Ammon's horn (tissue), 1 donor: ENCODE data around the gene CHN1.

Experiments
- DNase-seq: peaks from one replicate; pipeline ENCODE4 v3.0.0-alpha.2; 2016; ENCODE audit warnings: low spot score

Gene CHN1

DNA sequence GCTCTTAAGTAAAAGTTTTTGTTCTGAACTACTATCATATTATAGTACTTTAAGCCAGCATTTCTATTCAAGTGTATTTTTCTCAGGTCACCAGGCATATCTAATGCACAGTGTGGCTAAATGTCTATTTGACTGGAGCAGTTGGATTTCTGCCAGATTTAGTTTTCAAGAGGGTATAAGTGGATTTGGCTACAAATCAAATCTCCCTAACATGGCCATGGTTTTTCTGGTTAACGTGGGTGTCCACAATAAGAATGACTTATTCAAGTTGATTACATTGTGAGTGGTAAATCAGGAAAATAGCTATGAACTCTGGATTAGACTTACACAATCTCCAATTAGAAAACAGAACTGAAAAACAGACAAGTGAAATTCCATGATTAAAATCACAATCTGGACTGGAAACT lies 5.7 kb upstream of the CHN1 start:
- DNase-seq: no peak

DNA sequence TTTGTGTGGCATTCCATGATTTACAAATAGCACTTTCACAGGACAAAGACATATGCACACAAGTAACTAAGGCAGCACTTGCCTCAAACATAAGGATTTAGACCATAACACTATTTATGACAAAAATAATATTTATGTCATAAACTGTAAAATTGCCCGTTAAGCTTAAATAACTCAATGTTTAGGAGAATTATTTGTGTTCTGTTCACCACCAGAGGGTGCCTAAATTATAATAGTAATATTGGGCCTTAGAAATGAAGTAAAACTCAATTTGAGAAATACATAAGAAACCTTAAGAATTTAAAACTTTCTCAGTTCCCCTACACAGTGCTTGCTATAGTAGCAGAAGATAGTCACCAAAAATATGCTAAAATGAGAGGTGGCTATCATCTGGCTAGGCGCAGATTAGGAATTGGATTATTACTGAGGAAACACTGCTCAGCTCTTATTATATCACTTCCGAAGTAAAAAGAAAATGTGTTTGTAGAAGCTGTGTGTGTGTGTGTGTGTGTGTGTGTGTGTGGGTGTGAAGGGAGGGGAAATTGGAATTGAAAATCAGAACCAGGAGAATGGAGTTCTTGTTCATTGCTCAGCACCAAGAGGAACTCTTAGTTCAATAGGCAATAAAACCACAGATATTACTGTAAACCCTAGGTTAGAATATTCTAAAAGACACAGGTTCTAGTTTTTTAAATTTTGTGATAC lies 4.9 kb upstream of the CHN1 start:
- no peak for DNase-seq

DNA sequence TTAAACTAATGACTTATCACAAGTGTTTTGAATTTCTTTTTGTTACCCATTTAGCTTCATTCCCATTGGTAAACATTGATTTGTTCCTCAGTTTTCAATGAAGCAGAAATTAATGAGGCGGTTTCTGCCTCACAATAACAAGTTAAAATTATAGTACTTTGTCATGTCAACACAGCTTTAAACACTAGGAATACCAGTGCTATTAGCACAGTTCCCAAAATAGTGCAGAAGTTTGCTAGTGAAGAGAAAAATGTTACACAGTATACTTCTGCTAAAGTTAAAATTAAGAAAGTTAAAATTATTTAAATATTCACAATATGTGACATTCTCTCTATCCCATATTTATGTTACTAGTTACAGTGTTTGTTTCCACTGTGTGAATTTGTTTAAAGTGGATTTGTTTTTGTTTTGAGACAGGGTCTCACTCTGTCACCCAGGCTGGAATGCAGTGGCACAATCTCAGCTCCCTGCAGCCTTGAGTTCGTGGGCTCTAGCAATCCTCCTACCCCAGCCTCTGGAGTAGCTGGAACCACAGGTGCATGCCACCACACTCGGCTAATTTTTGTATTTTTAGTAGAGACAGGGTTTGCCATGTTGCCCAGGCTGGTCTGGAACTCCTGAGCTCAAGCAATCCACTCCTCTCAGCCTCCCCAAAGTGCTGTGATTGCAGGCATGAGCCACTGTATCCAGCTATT lies 3.8 kb upstream of the CHN1 start:
- DNase-seq: no peak

DNA sequence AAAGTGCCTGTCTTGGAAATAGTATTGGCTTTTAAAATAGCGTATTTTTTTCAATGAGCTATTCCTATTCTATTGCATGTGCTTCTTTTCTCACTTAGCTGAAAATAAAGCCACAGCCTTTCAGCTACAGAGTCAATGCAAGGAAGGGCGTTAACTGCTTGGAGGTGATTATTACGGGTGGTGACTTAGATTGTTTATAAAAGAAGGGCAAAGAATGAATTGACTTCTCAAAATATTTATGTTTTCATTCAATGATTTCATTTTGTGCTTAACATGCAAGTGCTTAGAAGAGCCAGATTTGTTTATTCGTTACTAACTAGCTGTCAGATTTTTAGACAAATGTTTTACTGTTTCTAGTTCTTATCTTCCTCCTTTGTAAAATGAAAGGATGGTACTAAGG lies 2.8 kb upstream of the CHN1 start:
- no peak for DNase-seq

DNA sequence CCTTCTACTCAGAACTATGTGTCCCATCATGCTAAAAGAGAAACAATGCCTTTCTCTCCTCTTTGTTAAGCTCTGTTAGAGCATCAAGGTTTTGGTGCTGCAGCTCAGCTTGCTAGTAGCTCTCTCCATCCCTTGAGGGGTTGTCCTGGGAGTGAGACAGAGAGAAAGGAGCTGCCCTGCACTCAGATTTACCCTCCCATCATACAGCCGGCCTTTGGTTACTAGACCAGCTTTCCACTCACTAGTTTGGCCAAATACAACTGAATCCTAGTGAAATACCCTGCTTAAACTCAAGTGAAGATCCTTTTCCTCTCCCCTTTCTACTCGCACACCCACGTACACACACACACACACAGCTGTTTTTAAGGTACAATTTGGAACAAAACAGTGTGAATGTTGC lies 2.3 kb upstream of the CHN1 start:
- DNase-seq: no peak

DNA sequence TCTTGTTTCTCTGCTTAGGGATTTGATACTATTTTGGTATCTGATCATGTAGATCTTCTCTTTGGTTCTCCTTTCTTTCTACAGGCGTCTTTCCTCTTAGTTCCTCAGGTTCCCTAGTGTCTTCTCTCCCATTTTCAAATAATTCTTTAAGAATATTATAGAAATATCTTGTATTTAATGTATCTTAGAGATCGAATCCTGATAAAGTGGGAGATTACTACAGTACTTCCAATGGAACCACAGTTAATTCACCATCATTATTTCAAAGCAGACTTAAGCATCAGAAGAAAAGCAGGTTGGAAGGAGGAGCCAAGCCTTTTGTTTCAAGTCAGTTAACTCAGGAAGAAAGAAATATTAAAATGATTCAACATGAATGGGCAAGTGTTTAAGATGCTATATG lies 1.1 kb upstream of the CHN1 start:
- no peak for DNase-seq

DNA sequence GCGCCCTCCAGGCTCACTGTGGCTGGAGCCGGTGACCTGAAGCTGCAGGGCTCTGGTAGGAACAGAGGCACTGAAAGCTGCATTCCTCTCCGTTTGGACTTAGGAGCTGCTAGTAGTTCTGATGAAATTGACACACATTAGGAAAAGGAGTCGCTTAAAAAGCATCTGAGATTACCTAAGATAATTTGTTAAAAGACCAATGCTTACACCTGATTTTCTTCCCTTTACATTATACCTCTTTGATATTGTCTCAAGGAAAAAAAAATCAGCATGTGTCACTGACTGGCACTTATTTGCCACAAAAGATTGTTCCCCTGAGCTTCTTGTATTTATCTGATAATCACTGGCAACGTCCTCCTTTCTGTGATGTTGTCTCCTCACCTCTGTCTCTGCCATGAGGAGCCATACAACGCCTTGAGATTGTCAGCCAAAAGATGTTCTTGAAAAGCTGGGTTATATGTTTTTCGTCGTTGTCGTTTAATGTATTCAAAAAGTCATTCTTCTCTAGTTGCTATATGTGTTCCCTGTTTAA lies 618 bp upstream of the CHN1 start:
- no peak for DNase-seq

DNA sequence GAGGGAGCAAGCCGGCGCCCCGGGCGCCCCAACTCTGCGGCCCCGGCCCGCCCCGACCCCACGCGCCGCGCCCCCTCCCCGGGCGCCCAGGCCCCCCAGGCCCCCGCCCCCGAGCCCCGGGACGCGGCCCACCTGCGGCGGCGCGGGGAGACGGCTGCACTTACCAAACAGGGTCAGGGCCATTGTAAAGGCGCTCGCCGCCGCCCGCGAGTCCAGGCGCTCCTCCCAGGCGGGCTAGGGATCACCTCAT lies 526 bp downstream of the CHN1 start:
- no peak for DNase-seq

DNA sequence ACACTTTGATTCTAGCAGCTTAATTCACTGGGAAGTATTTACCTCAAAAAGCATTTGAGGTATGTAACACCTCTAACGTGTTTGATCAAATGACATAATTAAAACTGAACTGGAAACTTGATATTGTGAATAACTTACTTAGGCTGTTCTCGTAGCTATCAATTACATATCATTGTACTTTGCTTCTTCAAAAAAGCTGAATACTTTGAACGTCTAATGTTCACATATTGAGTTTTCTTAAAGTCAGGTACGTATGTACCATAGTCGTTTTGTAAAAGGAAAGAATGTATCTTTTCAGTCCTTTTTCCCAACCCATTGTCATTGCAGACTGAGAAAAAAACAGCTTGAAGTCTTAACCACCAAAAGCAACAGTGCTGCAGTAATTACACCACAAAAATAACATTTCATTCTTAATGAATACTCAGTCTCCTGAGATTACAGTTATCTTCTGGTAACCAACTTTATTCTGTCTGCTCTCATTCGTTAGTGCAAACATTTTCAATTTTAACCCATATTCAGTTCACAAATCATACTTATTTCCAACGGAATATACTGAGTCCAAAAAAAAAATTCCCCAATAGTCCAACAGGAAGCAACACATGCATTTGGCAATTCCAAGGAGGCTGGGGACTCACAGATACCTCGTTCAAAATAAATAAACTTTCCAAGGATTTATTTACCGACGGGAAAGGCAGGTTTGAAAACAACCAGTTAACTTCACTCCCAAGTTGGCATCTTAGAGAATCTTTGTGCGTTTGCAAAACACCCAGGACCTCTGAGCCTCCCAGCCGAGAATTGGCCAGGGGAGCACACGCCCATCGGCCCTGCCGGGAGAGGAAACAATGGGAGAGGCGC lies 1.1 kb downstream of the CHN1 start:
- no peak for DNase-seq

DNA sequence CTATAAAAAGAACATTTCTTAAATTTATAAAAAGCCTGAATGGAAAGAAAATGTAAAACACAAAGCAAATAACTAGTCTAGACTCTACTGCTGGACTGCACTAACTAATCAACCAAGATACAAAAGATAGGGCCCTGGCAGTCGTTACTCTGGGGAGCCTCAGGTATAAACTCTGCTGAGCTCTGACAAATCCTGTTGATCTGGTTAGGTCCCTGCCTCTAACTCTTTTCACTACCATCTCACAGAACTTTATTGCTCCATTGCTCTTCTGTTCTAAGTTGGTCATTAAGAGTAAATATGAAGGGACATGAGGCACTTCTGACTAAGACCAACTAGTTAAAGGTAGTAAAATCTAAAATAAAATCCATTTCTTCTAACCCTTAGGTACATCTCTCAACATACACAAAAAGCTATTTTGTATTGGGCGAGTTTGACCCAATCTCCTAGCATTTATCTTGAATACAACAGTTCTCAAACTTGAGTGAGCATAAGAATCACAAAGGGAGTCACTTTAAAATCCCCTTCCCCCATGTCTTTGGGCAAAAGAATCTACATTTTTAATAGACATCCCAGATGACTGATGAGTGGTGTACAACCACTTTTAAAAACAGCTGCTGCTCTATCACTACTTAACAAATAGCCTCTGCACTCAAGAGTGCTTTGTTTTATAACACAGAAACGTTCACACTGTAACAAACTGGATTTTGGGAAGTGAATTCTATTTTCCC lies 2.5 kb downstream of the CHN1 start:
- no peak for DNase-seq

DNA sequence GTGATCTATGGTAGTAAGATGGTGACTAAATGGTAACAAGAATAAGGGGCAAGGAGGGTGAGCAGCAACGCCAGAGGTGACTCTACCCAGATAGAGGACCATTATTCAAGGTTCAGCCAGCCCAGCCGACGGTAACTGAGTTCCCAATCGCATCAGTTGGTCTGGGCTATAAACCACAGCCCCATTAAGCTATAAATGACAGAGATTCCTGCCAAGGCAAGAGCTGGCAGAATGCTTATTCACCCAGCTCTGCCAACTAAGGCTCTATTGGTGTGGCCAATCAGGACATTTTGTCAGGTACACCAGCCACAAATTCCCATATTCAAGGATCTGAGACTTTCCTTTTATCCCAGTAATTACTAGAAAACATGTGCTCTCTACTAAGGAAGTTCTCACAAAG lies 3.6 kb downstream of the CHN1 start:
- DNase-seq: no peak

DNA sequence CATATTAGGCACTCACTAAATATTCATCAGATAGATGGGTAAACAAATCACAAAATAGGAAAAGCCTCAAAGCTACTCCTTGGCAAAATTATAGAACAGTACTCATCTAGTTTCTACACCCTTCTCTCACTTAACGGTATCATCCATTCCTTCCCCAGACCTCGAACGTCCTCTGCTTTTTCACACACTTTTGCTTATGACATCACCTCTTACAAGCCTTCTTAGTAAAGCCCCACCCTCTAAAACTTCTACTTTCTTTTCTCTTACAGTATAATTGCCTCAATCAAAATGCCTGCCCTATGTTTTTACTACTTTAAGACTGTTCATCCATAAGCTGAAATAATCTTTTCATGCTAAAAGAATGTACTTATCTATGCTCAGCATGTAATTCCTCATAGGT lies 8.1 kb downstream of the CHN1 start:
- DNase-seq: no peak

DNA sequence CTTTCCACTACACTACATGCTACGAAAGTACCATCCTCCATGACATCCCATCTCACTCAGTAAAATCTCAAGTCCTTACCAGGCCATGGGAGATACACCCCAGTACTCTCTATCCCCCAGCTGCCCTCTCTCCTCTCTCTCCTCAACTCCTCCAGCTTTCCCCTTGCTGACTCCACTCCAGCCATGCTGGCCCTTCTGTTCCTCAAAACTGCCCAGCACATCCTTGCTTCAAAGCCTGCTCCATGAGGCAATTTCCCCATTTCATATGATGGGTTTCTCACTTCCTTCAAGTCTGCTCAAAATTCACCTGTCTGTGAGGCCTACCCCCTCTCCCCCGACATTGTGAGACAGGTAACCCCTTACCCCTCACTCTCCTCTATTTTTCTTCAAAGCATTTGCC lies 8.6 kb downstream of the CHN1 start:
- DNase-seq: no peak

DNA sequence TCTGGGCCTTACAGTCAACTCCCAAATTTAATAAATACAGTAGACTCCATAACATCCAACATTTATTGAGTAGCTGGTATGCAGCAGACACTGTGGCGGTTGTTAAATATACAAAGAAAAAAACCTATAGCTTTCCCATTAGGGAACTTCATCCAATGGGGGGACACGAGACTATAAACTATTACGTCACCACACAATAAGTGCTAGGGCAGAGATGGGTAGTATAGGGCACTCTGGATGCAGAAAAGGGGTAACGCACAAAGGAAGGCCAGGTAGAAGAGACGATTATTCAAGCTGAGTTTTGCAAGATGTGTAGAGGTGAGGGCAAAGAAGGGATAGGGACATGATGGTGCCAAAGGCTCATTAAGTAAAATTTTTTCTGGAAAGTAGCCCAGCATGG lies 10.8 kb downstream of the CHN1 start:
- DNase-seq: no peak

DNA sequence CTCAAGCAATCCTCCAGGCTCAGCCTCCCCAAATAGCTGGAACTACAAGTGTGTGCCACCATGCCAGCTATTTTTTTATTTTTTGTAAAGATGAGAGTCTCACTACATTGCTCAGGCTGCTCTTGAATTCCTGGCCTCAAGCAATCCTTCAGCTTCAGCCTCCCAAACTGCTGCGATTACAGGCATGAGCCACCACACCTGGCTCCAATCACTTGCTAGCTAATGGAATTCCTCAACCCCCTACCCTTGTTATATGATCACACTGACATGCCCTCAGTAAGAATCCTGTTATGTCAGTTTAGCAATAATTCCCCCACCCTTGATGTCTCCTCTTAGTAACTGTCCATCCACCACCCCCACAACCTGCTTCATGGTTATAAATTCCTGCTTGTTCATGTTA lies 12.3 kb downstream of the CHN1 start:
- no peak for DNase-seq

DNA sequence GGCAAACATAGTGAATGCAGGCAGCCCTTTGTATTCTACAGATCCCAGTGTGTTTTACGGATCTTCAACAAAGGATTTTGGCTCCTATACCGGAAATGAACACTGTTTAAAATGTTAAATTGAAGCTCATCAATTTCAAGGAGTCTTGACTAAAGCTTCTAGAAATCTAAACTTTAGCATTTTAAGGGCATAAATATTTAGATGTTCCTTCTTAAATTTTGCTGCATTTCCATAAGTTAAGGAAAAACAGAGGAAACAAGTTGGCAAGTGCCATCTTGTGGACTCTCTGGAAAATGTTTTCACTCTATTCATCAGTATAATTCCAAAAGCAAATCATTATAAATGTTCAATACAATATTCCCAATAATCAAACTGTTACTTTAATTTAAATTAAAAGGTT lies 19.6 kb downstream of the CHN1 start:
- DNase-seq: no peak

DNA sequence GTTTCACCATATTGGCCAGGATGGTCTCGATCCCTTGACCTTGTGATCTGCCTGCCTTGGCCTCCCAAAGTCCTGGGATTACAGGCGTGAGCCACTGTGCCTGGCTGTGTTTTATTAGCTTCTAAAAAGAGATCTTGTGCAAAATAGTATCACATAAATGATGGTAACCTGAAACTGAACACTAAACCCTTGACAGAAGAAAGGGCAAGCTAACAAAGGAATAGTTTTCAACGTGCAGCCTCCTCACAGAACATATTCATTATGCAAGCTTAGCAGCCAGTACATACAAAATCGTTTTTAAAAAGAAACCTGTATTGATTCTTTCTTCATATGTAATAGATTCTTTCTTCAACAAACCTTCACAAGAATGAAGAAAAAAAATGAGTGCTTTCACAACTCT lies 20.6 kb downstream of the CHN1 start:
- DNase-seq: no peak

DNA sequence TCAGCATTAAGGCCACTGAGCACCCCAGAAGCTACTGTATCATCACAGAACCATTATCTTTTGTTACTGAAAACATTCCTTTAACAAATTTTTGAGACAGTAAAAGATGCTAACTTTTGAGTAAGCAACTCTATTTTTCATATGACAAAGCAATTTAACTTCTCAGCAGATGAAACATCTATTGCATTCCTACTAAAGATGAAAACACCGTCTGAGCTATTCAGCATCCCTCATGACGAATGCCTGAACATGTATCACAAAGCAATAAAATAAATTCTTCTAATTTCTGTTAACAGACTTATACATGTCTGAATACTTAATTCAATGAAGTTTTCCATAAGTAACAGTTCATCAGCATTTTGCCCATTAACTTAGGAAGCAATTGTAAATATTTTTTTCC lies 23.9 kb downstream of the CHN1 start:
- no peak for DNase-seq

DNA sequence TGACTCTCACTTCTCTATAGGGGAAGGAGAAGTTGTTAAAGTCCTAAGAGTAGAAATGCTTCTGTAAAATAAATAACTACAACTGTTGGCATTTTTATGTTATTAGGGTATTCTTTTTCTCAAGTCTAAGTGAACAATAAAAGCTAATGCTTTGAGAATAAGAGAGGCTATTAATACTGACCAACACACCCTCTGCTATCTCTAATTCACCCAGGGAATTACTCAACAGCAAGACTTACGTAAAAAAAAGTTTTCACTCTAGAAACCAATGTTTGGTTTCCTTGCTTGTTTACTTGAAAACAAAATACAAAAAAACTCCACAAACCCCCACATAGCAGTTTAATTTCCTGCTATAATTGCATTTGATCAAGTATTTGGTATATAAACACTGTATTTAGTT lies 25.2 kb downstream of the CHN1 start:
- no peak for DNase-seq

DNA sequence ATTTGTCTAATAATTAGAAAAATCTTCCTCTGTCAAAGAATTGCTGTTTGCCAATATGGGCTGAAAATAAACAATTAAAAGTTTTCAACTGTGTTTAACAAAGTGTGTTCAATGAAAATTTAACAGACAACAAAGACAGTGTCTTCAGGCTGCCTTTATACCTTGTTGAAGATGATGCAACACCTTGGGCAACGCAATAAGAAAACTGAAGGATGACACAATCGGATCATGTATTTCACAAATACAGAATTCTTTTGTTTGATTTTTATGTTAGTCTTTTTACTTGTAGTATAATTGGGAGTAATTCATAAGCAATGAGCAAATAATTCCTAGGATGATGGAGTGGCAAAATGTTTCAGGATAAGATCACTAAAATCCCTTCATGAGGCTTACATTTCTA lies 27.8 kb downstream of the CHN1 start:
- no peak for DNase-seq

DNA sequence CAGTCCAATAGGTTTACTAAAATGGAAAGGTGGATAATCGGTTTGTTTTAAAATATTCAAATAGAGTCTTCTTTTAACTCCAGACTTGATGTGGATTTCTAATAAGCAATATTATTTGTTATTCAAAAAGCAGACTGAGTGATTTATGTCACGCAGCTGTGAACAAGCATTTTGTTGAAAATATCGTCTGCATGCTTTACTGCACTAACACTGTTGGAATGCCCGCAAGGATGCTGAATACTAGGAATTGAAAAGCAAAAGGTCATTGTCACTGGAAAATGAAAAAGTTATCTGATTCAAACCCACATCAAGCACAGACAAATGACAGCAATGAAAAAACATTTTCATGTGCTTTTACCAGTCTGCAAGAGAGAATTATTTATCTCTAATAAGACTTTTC lies 31.1 kb downstream of the CHN1 start:
- DNase-seq: no peak

DNA sequence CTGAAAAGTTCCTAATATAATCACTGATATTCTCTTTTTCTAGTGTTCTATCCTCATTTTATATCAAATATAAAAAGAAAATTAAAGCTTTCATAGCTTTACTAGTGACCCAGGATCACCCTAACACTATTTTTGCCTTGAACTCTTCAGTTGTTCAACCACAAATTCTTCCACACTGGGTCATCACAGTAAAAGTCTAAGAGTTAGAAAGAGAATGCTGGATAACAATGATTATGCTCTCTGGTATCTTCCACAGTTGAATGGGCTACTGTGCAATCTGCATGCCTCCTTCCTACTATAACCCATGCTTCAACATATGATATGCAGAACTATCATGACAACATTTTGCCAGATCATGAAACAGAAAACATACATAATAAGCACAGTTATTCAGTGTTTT lies 32.3 kb downstream of the CHN1 start:
- DNase-seq: no peak
